ENCODE data around the gene EEF1AKMT4. TPM values are rescaled to one million over a fixed set of nuclear protein-coding genes. Genes with fewer than 3 reads are reported as not detected.

Gene EEF1AKMT4
- total RNA-seq, 1 donor from 2014 or later = 14.0 TPM

GRCh38 chr3:184228376-184229137 is 20.9 kb upstream of the EEF1AKMT4 start:
- Histone ChIP-seq H3K36me3 (ENCODE audit: control insufficient read depth, insufficient read depth, low read length) (no peaks in the 10 kb centered on the region), H3K27me3 (ENCODE audit: control insufficient read depth, insufficient read depth, low read length) (peaks cover 36% of the 10 kb centered on the region), H3K4me3 (ENCODE audit: low read depth, low read length) (no peak overlapping the region)
- peak; percentile 77 for FAIRE-seq
- no peak for TF ChIP-seq CTCF (IDR thresholded peaks at IDR 0.05; ENCODE audit: insufficient read depth, low read length, severe bottlenecking)
- no peak for DNase-seq (ENCODE audit: low read depth)

GRCh38 chr3:184229394-184230080 is 19.9 kb upstream of the EEF1AKMT4 start, which contains the start of gene VWA5B2:
Gene VWA5B2 (plus strand): TSS chr3:184229585. CDS start chr3:184230529, 944 bp downstream.
- Histone ChIP-seq H3K4me3 (ENCODE audit: low read depth, low read length) (no peak within 1 kb of the TSS), H3K27me3 (ENCODE audit: control insufficient read depth, insufficient read depth, low read length) (peaks cover 36% of the 10 kb centered on the region), H3K36me3 (ENCODE audit: control insufficient read depth, insufficient read depth, low read length) (no peaks in the 10 kb centered on the region)
- no peak for FAIRE-seq
- TF ChIP-seq CTCF (IDR thresholded peaks at IDR 0.05; ENCODE audit: insufficient read depth, low read length, severe bottlenecking) = no peak
- peak; percentile 8 for DNase-seq (ENCODE audit: low read depth)

GRCh38 chr3:184230081-184230602 is 19.3 kb upstream of the EEF1AKMT4 start:
- no peak for DNase-seq (ENCODE audit: low read depth)
- peaks cover 36% of the 10 kb centered on the region for H3K27me3 ChIP-seq (ENCODE audit: control insufficient read depth, insufficient read depth, low read length)
- no peak for FAIRE-seq
- H3K4me3 ChIP-seq (ENCODE audit: low read depth, low read length) = no peak overlapping the region
- no peaks in the 10 kb centered on the region for H3K36me3 ChIP-seq (ENCODE audit: control insufficient read depth, insufficient read depth, low read length)
- no peak for TF ChIP-seq CTCF (IDR thresholded peaks at IDR 0.05; ENCODE audit: insufficient read depth, low read length, severe bottlenecking)

- no peak for TF ChIP-seq CTCF (IDR thresholded peaks at IDR 0.05; ENCODE audit: insufficient read depth, low read length, severe bottlenecking)
- Histone ChIP-seq H3K27me3 (ENCODE audit: control insufficient read depth, insufficient read depth, low read length) (peaks cover 36% of the 10 kb centered on the region), H3K36me3 (ENCODE audit: control insufficient read depth, insufficient read depth, low read length) (no peaks in the 10 kb centered on the region), H3K4me3 (ENCODE audit: low read depth, low read length) (no peak overlapping the region)
- FAIRE-seq (no peak), DNase-seq (ENCODE audit: low read depth) (peak; percentile 32)
Observed at GRCh38 chr3:184230603-184231528, 18.6 kb upstream of the EEF1AKMT4 start.

- DNase-seq (ENCODE audit: low read depth) (no peak), FAIRE-seq (no peak)
- Histone ChIP-seq H3K4me3 (ENCODE audit: low read depth, low read length) (no peak overlapping the region), H3K36me3 (ENCODE audit: control insufficient read depth, insufficient read depth, low read length) (no peaks in the 10 kb centered on the region), H3K27me3 (ENCODE audit: control insufficient read depth, insufficient read depth, low read length) (peaks cover 36% of the 10 kb centered on the region)
- TF ChIP-seq CTCF (IDR thresholded peaks at IDR 0.05; ENCODE audit: insufficient read depth, low read length, severe bottlenecking) = no peak
Observed at GRCh38 chr3:184231671-184232070, 17.8 kb upstream of the EEF1AKMT4 start.
